Measurements from ENCODE around the gene YKT6. TPM values are rescaled to one million over a fixed set of nuclear protein-coding genes. Genes with fewer than 3 reads are reported as not detected.
A peak's percentile ranks its signal among the peaks of the same experiment; 100 is the strongest.

The YKT6 gene
- total RNA-seq, 1 experiment from 2014 or later = 107 TPM

- intact Hi-C loops (cut with micrococcal nuclease) = no loop called here
- Mint-ChIP-seq H3K27me3 (ENCODE audit: insufficient read depth, unreplicated experiment) (no peaks in the 10 kb centered on the region), H3K4me1 (ENCODE audit: insufficient read depth, unreplicated experiment) (peaks cover 7% of the 10 kb centered on the region), H3K4me3 (ENCODE audit: unreplicated experiment) (no peak overlapping the region), H3K36me3 (ENCODE audit: insufficient read depth, unreplicated experiment) (no peaks in the 10 kb centered on the region), H3K27ac (ENCODE audit: low read depth, unreplicated experiment) (no peak overlapping the region), H3K9me3 (ENCODE audit: unreplicated experiment) (no peaks in the 10 kb centered on the region)
- DNase-seq (ENCODE audit: unreplicated experiment) = no peak
- TF ChIP-seq CTCF (IDR thresholded peaks at IDR 0.05; ENCODE audit: unreplicated experiment) = no peak
- CTCF ChIA-PET = interaction anchor here (0.6 to 1.0 kb wide), 2 partner anchors 9 to 245 kb away, joined by 3 to 8 read pairs; no protein-coding TSS in a partner anchor
- POLR2A ChIA-PET = interaction anchor here (0.5 kb wide), 1 partner anchor 316 kb away, joined by 3 read pairs; no protein-coding TSS in a partner anchor
- no TSS peak for BruUV-seq (replicated peaks)
Observed at GRCh38 chr7:44232396-44232795, 31.6 kb downstream of the YKT6 start.

- no TSS peak for BruUV-seq (replicated peaks)
- no peak for DNase-seq (ENCODE audit: unreplicated experiment)
- intact Hi-C loops (cut with micrococcal nuclease) = no loop called here
- Mint-ChIP-seq H3K9me3 (ENCODE audit: unreplicated experiment) (no peaks in the 10 kb centered on the region), H3K4me3 (ENCODE audit: unreplicated experiment) (no peak overlapping the region), H3K4me1 (ENCODE audit: insufficient read depth, unreplicated experiment) (peaks cover 7% of the 10 kb centered on the region), H3K36me3 (ENCODE audit: insufficient read depth, unreplicated experiment) (no peaks in the 10 kb centered on the region), H3K27me3 (ENCODE audit: insufficient read depth, unreplicated experiment) (no peaks in the 10 kb centered on the region), H3K27ac (ENCODE audit: low read depth, unreplicated experiment) (no peak overlapping the region)
- POLR2A ChIA-PET = interaction anchor here (0.5 to 0.6 kb wide), 2 partner anchors 67 to 315 kb away, joined by 3 read pairs; no protein-coding TSS in a partner anchor
- no peak for TF ChIP-seq CTCF (IDR thresholded peaks at IDR 0.05; ENCODE audit: unreplicated experiment)
- CTCF ChIA-PET = interaction anchor here (1.0 kb wide), 1 partner anchor 8 kb away, joined by 8 read pairs; no protein-coding TSS in a partner anchor
Observed at GRCh38 chr7:44232901-44233715, 32.3 kb downstream of the YKT6 start.

- H3K27me3 Mint-ChIP-seq (ENCODE audit: insufficient read depth, unreplicated experiment) = no peaks in the 10 kb centered on the region
- H3K4me3 Mint-ChIP-seq (ENCODE audit: unreplicated experiment) = no peak overlapping the region
- H3K36me3 Mint-ChIP-seq (ENCODE audit: insufficient read depth, unreplicated experiment) = no peaks in the 10 kb centered on the region
- no peaks in the 10 kb centered on the region for H3K9me3 Mint-ChIP-seq (ENCODE audit: unreplicated experiment)
- no peak for DNase-seq (ENCODE audit: unreplicated experiment)
- ChIA-PET POLR2A (interaction anchor here (0.6 kb wide), 1 partner anchor 444 kb away, joined by 3 read pairs; no protein-coding TSS in a partner anchor), CTCF (interaction anchor here (0.6 kb wide), 1 partner anchor 263 kb away, joined by 3 read pairs; no protein-coding TSS in a partner anchor)
- intact Hi-C loops (cut with micrococcal nuclease) = no loop called here
- BruUV-seq (replicated peaks) = no TSS peak
- peaks cover 7% of the 10 kb centered on the region for H3K4me1 Mint-ChIP-seq (ENCODE audit: insufficient read depth, unreplicated experiment)
- no peak for TF ChIP-seq CTCF (IDR thresholded peaks at IDR 0.05; ENCODE audit: unreplicated experiment)
- no peak overlapping the region for H3K27ac Mint-ChIP-seq (ENCODE audit: low read depth, unreplicated experiment)
Observed at GRCh38 chr7:44235066-44235465, 34.3 kb downstream of the YKT6 start.

- ChIA-PET CTCF (interaction anchor here (0.6 kb wide), 1 partner anchor 262 kb away, joined by 3 read pairs; no protein-coding TSS in a partner anchor), POLR2A (no interaction called here)
- Mint-ChIP-seq H3K27me3 (ENCODE audit: insufficient read depth, unreplicated experiment) (no peaks in the 10 kb centered on the region), H3K9me3 (ENCODE audit: unreplicated experiment) (no peaks in the 10 kb centered on the region), H3K36me3 (ENCODE audit: insufficient read depth, unreplicated experiment) (no peaks in the 10 kb centered on the region), H3K4me3 (ENCODE audit: unreplicated experiment) (no peak overlapping the region), H3K4me1 (ENCODE audit: insufficient read depth, unreplicated experiment) (peaks cover 7% of the 10 kb centered on the region), H3K27ac (ENCODE audit: low read depth, unreplicated experiment) (no peak overlapping the region)
- peak; percentile 52 for DNase-seq (ENCODE audit: unreplicated experiment)
- TF ChIP-seq CTCF (IDR thresholded peaks at IDR 0.05; ENCODE audit: unreplicated experiment) = no peak
- no TSS peak for BruUV-seq (replicated peaks)
- intact Hi-C loops (cut with micrococcal nuclease) = no loop called here
Observed at GRCh38 chr7:44235582-44236332, 35.0 kb downstream of the YKT6 start.

Measured in MCF 10A (cell line).